ENCODE measurements around the gene FARP2.

Gene FARP2

GRCh38 chr2:241310917-241311566 lies 45.0 kb upstream of the FARP2 start:
- in situ Hi-C loops (cut with HindIII; ENCODE audit: low sequenced_read_pairs), result no loop called here
- DNase-seq (ENCODE audit: low read depth), result no peak
- no peak overlapping the region for H3K4me3 ChIP-seq (ENCODE audit: low read depth, low read length)
- peak; percentile 12 for TF ChIP-seq CTCF (IDR thresholded peaks at IDR 0.05; ENCODE audit: low read depth, low read length, missing control alignments)

- in situ Hi-C loops (cut with HindIII; ENCODE audit: low sequenced_read_pairs), result no loop called here
Observed at GRCh38 chr2:241312082-241312481, 44.0 kb upstream of the FARP2 start.

GRCh38 chr2:241313543-241314095 lies 42.5 kb upstream of the FARP2 start:
- peak overlapping the region; percentile 81 for H3K4me3 ChIP-seq (ENCODE audit: low read depth, low read length)
- no peak for TF ChIP-seq CTCF (IDR thresholded peaks at IDR 0.05; ENCODE audit: low read depth, low read length, missing control alignments)
- in situ Hi-C loops (cut with HindIII; ENCODE audit: low sequenced_read_pairs), result no loop called here
- no peak for DNase-seq (ENCODE audit: low read depth)

More at GRCh38 chr2:241312082-241312481, 44.0 kb upstream of the FARP2 start:
- no peak for TF ChIP-seq CTCF (IDR thresholded peaks at IDR 0.05; ENCODE audit: low read depth, low read length, missing control alignments)
- no peak for DNase-seq (ENCODE audit: low read depth)
- H3K4me3 ChIP-seq (ENCODE audit: low read depth, low read length), result no peak overlapping the region

- TF ChIP-seq CTCF (IDR thresholded peaks at IDR 0.05; ENCODE audit: low read depth, low read length, missing control alignments), result no peak
- peak overlapping the region; percentile 81 for H3K4me3 ChIP-seq (ENCODE audit: low read depth, low read length)
- no peak for DNase-seq (ENCODE audit: low read depth)
- in situ Hi-C loops (cut with HindIII; ENCODE audit: low sequenced_read_pairs), result no loop called here
Observed at GRCh38 chr2:241314226-241315092, 41.6 kb upstream of the FARP2 start.

- in situ Hi-C loops (cut with HindIII; ENCODE audit: low sequenced_read_pairs), result no loop called here
- TF ChIP-seq CTCF (IDR thresholded peaks at IDR 0.05; ENCODE audit: low read depth, low read length, missing control alignments), result no peak
- peak within 1 kb of the TSS; percentile 81 for H3K4me3 ChIP-seq (ENCODE audit: low read depth, low read length)
- DNase-seq (ENCODE audit: low read depth), result peak; percentile 96
Observed at GRCh38 chr2:241315093-241315878, 40.8 kb upstream of the FARP2 start, which contains the start of gene HDLBP. Gene HDLBP, minus strand, starts transcription at chr2:241315672. Its CDS starts 48,803 bp downstream, at chr2:241266869.

Data from astrocyte of the cerebellum (primary cell).